GM21528 (cell line): ENCODE measurements around the gene SLC5A11.
"Not testable (repeated sequence)": the region's sequence is repeated elsewhere in the genome, so short reads cannot be mapped to it uniquely, and the experiment has no call there.

Experiments
- ATAC-seq: cut with Tn5 transposase; IDR thresholded peaks from one replicate; pipeline ENCODE4 v1.9.1; 2021; ENCODE audit warnings: mild to moderate bottlenecking, moderate library complexity; ENCODE audit not compliant: unreplicated experiment, low FRiP score

Gene SLC5A11, protein sequence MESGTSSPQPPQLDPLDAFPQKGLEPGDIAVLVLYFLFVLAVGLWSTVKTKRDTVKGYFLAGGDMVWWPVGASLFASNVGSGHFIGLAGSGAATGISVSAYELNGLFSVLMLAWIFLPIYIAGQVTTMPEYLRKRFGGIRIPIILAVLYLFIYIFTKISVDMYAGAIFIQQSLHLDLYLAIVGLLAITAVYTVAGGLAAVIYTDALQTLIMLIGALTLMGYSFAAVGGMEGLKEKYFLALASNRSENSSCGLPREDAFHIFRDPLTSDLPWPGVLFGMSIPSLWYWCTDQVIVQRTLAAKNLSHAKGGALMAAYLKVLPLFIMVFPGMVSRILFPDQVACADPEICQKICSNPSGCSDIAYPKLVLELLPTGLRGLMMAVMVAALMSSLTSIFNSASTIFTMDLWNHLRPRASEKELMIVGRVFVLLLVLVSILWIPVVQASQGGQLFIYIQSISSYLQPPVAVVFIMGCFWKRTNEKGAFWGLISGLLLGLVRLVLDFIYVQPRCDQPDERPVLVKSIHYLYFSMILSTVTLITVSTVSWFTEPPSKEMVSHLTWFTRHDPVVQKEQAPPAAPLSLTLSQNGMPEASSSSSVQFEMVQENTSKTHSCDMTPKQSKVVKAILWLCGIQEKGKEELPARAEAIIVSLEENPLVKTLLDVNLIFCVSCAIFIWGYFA

DNA sequence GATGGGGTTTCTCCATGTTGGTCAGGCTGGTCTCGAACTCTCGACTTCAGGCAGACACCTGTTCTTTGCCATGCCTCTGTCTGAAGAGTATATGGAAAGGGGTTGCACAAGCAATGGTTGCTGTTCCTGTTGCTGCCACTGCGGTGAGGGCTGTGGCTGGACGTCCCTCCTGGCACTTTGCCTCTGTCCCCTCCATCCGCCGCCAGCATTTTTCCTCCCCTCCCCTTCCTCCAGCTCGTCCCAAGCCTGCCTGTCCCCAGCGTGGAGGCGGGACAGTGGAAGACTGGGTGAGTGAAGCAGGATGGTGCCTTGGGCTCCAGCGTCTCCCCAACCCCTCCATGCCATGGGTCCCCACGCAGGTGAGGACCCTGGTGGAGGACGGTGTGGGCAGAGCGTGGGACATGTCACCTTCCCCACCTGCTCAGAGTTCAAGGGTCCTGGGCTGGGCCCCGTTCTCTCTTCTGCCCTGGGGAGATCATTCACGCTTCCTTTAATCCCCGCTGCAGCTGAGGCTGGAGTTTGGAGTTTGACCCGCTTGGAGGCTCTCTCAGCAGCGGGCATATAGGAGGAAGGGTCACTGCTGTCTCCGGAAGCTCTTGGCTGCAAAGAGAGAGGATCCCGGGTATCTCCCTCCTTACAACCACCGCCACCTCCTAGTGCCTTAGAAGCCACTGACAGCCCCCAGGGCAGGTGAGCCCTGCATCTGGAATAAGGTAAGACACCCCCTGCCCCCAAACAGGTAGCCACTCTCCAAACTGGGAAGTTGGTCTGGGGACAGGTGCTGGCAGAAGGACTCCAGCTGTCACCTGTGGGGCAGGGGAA lies at the start of gene SLC5A11:
Gene SLC5A11 (plus strand): TSS at position 238 of the 822 bp plus-strand sequence. CDS start 12,681 bp downstream, outside the sequence.
- no peak for ATAC-seq

DNA sequence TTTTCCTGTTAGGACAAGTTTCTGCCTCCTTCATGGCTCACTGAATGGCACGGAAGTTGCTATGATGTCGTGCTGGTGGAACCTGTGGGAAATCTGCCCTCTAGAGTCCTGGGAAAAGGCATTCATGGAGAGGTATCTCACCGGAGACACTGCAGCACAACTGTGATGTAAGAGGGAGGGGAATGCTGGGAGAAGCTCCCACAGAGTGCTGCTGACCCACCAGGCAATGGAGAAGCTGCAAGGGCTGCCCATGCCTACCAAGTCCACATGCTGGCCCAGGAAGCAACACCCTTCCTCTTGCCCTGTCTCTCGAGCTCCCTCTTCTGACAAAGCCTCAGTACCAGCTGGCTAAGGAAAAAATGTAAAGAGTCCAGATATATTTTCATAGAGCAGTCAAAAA lies 45.2 kb upstream of the SLC5A11 start:
- no peak for ATAC-seq

GRCh38 chr16:24801761-24802302 lies 43.9 kb upstream of the SLC5A11 start:
- no peak for ATAC-seq

DNA sequence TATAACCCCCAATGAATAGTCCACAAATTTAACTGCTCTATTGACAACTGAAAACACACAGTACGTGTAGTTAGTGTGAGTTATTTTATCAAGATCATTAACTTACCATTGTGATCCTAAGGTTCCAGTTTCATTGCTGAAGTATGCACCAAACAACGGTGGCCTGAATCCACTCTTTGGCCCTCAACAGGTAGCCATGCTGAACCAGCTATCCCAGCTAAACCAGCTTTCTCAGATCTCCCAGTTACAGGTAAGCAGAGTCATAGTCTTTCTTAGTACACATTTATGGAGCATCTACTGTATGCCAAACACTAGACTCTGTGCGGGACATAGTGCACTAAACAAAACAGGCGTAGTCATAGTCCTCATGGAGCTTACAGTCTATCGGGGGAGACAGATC lies 40.3 kb upstream of the SLC5A11 start:
- ATAC-seq, result no peak

DNA sequence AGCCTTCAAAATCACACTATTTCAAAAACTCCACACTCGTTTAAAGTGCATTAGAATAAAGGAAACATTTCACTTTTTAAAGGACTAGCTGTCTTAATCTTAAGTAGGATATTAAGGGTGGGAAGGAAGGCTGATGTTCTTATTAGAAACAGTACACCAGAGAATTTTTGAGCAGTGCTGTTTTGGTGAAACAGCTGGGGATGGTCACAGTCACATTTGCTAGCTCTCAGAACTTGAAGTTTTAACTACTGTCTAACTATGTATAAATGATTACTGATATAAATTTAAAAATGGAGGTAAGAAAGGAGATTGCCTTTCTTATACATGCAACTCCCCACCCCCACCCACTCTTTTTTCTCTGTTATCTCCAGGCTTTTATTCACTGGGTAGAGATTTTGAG lies 38.5 kb upstream of the SLC5A11 start:
- no peak for ATAC-seq

- ATAC-seq, result no peak
Measured at GRCh38 chr16:24810951-24811843, 34.6 kb upstream of the SLC5A11 start.

- not testable (repeated sequence) for ATAC-seq
Measured at GRCh38 chr16:24812813-24813212, 33.0 kb upstream of the SLC5A11 start.

- ATAC-seq, result no peak
Measured at GRCh38 chr16:24815021-24815420, 30.7 kb upstream of the SLC5A11 start.

DNA sequence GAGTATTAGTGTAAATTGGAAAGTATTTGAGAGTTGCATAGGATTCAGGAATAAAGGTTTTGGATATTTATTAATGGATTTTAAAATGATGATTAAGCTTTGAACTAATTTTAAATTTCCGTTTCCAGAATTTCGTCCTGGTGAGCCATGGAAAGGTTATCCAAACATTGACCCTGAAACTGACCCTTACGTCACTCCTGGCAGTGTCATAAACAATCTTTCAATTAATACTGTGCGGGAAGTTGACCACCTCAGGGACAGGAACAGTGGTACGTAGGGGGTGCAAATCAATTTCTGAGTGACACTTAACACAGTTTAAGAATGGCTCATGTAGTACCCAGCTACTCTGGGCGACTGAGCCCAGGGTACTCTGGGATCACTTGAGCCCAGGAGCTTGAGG lies 29.1 kb upstream of the SLC5A11 start:
- ATAC-seq, result no peak

DNA sequence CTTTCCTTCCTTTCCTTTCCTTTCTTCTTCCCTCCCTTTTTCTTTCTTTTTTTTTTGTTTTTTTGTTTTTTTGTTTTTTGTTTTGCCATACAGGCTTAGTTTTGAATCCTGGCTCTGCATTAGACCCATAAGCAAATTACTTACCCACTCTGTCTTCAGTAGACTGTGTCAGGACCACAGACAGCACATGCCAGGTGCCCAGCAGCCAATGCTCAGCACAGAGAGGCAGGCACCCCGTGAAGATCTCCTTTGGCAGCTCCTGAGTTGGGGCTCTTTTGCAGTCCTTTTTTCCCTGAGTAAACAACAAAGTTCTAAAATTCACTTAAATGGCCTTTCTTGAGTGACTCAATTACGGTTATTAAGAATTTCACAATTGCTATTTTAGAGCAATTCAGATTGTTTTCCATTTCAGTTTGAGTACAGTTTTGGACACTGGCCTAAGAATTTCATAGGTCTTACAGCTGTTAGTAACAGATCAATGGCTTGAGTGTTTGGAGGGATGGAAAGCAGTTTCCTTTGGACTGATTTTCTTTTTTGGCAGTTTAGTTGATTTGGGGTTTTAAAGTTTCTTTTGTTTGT lies 26.2 kb upstream of the SLC5A11 start:
- ATAC-seq, result no peak

DNA sequence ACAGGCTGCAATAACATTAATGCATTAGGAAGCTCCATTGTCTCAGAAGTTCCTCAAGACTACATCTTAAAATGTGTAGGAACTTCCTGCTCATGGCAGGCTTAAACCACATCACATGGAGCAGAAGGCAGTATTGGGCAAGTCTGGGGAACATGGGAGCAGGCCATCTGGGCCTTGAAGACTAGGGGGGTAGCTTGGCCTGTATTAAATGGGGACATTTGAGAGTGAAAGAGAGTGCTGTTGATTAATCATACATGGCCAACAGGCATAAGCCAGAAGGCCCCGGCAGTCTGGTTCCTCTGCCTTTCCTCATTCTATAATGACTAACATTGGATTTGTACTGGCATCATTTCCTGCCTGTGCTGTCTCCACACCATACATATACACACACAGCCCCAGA lies 25.2 kb upstream of the SLC5A11 start:
- ATAC-seq, result no peak

DNA sequence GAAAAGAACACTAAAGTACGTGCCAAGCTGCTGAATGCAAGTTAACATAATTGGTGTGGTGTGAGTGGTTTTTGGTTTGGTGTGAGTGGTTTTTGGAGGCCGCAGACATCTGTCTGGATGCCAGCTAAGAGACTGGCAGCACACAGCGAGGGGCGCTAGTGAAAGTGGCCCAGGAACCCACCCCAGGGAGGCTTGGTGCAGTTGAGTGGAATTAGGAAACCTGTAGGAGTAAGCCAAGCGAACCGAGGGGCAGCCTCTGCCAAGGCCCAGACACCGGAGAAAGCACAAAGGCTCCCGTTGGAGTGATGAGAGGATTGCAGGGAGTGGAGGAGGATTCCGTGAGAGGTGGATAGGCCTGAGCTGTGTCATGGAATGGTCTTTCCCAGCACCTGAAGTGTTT lies 24.6 kb upstream of the SLC5A11 start:
- ATAC-seq, result no peak

DNA sequence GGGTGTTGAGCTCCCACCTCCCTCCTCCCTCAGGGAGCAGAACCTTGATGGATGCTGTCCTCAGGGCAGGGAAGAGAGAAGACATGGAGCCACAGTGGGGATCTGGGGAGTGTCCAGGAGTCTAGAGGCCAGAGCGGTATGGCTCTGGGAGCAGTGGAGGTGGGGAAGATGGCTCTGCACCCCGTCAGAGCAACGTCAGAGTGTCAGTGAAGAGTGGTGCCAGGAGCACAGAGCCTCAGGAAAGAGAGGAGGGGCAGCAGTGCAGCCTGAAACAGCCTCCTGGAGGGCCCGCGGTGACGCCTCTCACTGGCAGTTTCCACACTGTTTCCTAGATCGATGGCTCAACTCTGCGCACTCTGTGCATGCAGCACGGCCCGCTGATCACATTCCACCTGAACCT lies 23.2 kb upstream of the SLC5A11 start:
- ATAC-seq, result no peak

GRCh38 chr16:24822974-24823373 lies 22.8 kb upstream of the SLC5A11 start:
- ATAC-seq, result no peak

DNA sequence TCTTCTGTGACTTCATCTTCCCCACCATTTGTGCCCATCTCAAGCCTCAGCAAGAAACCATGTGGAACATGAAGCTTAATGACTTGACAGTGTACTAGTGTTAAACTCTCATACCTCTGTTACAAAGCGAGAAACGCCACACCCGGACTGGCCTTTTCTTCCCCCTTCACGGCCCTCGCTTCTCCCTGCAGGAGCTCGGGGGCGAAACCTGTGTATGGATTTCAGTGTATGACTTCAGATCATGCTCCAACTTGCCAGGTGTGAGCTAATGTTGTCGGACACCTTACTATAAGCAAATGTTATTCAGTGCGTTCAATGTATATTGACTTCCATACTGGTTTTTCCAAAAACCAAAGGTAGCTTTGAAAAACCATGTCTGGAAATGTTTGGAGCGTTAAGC lies 20.1 kb upstream of the SLC5A11 start:
- ATAC-seq, result no peak

DNA sequence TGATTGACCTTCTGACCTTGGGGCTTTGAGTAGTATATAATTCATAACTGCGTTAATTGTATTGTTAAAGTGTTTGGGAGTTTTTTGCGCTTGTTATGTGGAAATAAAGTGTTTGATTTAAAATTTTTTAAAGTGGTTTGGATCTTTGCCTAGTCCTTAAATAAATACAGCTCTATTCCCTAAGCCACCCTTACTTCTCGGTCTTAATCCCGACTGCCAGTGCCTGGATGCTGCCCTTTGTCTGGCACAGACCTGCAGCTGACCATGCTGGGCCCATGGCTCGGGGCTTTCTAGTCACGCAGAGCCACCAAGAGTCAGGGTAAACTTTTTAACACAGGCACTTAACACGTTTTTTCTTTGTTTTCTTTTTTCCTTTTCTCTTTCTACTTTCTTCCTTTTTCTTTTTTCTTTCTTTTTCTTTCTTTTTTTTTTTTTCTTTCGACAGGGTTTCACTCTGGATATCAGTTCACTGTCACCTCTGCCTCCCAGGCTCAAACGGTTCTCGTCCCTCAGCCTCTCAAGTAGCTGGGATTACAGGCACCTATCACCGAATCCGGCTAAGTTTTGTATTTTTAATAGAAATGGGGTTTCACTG lies 19.6 kb upstream of the SLC5A11 start:
- no peak for ATAC-seq

DNA sequence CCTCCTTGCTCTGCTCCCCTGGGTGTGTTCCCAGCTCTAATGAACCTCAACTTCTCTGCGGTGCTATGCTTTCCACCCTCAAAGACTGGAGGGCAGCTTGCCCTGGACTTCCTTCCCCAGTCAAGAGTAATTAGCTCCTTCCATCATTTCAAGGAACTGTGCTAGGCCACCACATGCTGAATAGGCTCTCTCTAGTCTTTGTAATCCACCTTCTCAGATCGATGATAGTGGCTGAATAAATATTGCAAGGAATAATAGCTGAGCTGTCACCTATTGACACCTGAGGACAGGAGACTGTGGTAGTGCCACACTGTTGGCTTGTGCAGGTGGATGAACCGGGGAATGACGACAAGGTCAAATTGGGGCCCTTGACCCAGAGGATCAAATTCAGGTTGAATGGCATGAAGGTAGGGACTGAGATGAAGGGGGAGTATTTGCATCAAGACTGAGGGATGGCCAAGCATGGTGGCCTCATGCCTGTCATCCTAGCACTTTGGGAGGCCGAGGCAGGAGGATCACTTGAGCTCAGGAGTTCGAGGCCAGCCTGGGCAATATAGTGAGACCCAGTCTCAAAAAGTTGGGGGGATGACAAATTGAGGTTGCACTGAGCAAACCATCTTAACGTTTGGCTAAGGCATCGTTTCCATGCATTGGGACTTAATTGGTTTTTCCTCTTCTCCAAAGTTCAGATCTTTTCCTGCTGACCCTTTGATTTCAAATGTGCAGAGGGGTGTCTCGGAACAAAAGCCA lies 18.8 kb upstream of the SLC5A11 start:
- ATAC-seq, result no peak

DNA sequence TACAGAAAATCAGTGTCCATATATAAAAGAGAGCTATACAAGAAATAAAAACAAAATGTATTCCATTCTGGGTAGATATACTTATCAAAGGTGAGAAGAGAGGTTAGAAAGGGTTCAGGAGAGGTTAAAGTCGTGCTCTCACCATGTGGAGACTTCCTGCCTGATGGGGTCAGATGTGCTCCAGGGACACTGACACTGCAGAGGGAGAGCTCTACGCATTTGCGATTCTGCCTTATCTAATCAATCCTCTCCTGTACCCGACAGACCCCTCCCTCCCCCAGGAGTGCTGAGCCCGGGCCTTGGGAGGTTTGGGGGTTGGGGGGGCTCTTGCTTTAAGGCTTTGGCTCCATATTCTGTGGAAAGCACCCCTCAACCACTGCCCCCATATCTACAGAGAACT lies 16.6 kb upstream of the SLC5A11 start:
- ATAC-seq, result no peak
